GM12891 (cell line): Measurements from ENCODE around the gene UCP3.

Source experiments
- POLR2A ChIP-seq: IDR thresholded peaks from 2 replicates; pipeline ENCODE4 v1.6.1; 2011; ENCODE audit warnings: low read depth, low read length, control low read depth
- POLR2AphosphoS5 ChIP-seq: IDR thresholded peaks from 2 replicates; pipeline ENCODE4 v1.6.1; 2011; ENCODE audit warnings: low read depth, low read length, control low read depth
- SPI1 ChIP-seq: IDR thresholded peaks from 2 replicates; pipeline ENCODE4 v1.6.1; 2011; ENCODE audit warnings: low read depth, low read length, control low read depth
- TAF1 ChIP-seq: IDR thresholded peaks from 2 replicates; pipeline ENCODE4 v1.6.1; 2011; ENCODE audit warnings: low read depth, low read length, control low read depth

DNA sequence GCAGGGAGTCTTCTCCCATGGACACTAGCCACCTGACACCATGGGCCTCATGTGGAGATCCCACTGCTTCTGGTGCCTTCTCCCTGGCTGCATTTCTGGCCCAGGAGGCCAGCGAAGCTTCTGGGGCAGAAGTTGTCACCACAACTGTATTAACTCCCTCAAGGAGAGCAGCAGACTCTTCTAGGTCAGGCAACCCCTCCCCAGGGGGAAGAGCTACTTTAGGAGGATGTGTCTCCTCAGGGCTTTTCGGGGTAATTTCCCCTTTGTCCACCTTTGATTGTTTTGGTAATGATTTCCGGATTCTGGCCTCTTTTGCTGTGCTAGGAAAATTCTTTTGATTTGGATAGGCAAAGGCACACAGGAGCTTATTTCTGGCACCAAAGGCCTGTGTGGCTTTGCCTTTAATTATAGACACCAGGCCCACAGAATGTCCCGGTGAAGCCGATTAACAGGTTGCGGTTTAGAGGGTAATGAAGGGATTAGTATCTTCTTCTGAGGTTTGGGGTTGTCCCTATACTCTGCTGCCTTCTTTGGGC, 17.3 kb downstream of the UCP3 start:
- TF ChIP-seq POLR2A (no peak), TAF1 (no peak), POLR2AphosphoS5 (no peak), SPI1 (no peak)
